Mesodermal cell (in vitro differentiated cells): ENCODE measurements around the gene TSPAN5.

Experiments used
- H3K27ac ChIP-seq: 2 replicates; pipeline ENCODE4 v1.7.0; 2013; ENCODE audit warnings: mild to moderate bottlenecking, low read depth, low read length, moderate library complexity; ENCODE audit not compliant: severe bottlenecking
- H3K36me3 ChIP-seq: 2 replicates; pipeline ENCODE4 v1.7.1; 2013; ENCODE audit warnings: mild to moderate bottlenecking, low read length, moderate library complexity; ENCODE audit not compliant: control insufficient read depth, insufficient read depth
- H3K4me1 ChIP-seq: one replicate; pipeline ENCODE4 v1.7.1; 2013; ENCODE audit warnings: mild to moderate bottlenecking, low read length; ENCODE audit not compliant: insufficient read depth, control insufficient read depth, poor library complexity, severe bottlenecking
- H3K4me3 ChIP-seq: 2 replicates; pipeline ENCODE4 v1.7.0; 2013; ENCODE audit warnings: low read length, control low read depth, mild to moderate bottlenecking; ENCODE audit not compliant: insufficient read depth, poor library complexity, severe bottlenecking; ENCODE audit errors: extremely low read depth
- H3K9me3 ChIP-seq: 2 replicates; pipeline ENCODE4 v1.7.1; 2013; ENCODE audit warnings: mild to moderate bottlenecking, low read length, moderate library complexity; ENCODE audit not compliant: control insufficient read depth
- WGBS, 2 experiments: methylation state at CpG; one replicate each; pipeline ENCODE4 v1.1.5; 2013; ENCODE audit warnings: missing lambda C conversion rate in 2 of 2; ENCODE audit not compliant: insufficient coverage in 2 of 2; 5-methylcytosine and 5-hydroxymethylcytosine counted together

The TSPAN5 gene

GRCh38 chr4:98687876-98688275, 29.5 kb upstream of the TSPAN5 start:
- 100% methylated on average over 1 of the region's 1 CpG; no CpG with 5 or more reads in 1 of the 2 experiments for WGBS, 2 experiments
- H3K36me3 ChIP-seq = no peaks in the 10 kb centered on the region
- peak overlapping the region; percentile 39 for H3K27ac ChIP-seq
- peaks cover 43% of the 10 kb centered on the region for H3K4me1 ChIP-seq
- H3K4me3 ChIP-seq = no peak overlapping the region
- peaks cover 6% of the 10 kb centered on the region for H3K9me3 ChIP-seq

GRCh38 chr4:98686847-98687246, 28.4 kb upstream of the TSPAN5 start:
- H3K4me3 ChIP-seq = no peak overlapping the region
- H3K27ac ChIP-seq = no peak overlapping the region
- no peaks in the 10 kb centered on the region for H3K36me3 ChIP-seq
- WGBS, 2 experiments = 78 to 86% methylated on average over 1 of the region's 1 CpG
- peaks cover 44% of the 10 kb centered on the region for H3K4me1 ChIP-seq
- H3K9me3 ChIP-seq = peaks cover 6% of the 10 kb centered on the region

- Histone ChIP-seq H3K36me3 (no peaks in the 10 kb centered on the region), H3K9me3 (peaks cover 6% of the 10 kb centered on the region), H3K27ac (no peak overlapping the region), H3K4me3 (no peak overlapping the region), H3K4me1 (peaks cover 45% of the 10 kb centered on the region)
- no CpG with 5 or more reads among the region's 3 CpGs for WGBS, 2 experiments
Measured at GRCh38 chr4:98686043-98686707, 27.8 kb upstream of the TSPAN5 start.

GRCh38 chr4:98685225-98686042, 27.0 kb upstream of the TSPAN5 start:
- Histone ChIP-seq H3K36me3 (no peaks in the 10 kb centered on the region), H3K4me1 (peaks cover 51% of the 10 kb centered on the region), H3K9me3 (peaks cover 6% of the 10 kb centered on the region), H3K27ac (no peak overlapping the region), H3K4me3 (no peak overlapping the region)
- WGBS, 2 experiments = 80 to 86% methylated on average over 1 to 2 of the region's 8 CpGs

GRCh38 chr4:98682719-98683118, 24.3 kb upstream of the TSPAN5 start:
- H3K9me3 ChIP-seq = no peaks in the 10 kb centered on the region
- peaks cover 44% of the 10 kb centered on the region for H3K4me1 ChIP-seq
- H3K27ac ChIP-seq = peak overlapping the region; percentile 84
- no peak overlapping the region for H3K4me3 ChIP-seq
- no peaks in the 10 kb centered on the region for H3K36me3 ChIP-seq
- no CpG with 5 or more reads among the region's 2 CpGs for WGBS, 2 experiments

- Histone ChIP-seq H3K4me3 (no peak overlapping the region), H3K9me3 (no peaks in the 10 kb centered on the region), H3K36me3 (no peaks in the 10 kb centered on the region), H3K4me1 (peaks cover 37% of the 10 kb centered on the region), H3K27ac (peak overlapping the region; percentile 46)
Measured at GRCh38 chr4:98680806-98681205, 22.4 kb upstream of the TSPAN5 start.

DNA sequence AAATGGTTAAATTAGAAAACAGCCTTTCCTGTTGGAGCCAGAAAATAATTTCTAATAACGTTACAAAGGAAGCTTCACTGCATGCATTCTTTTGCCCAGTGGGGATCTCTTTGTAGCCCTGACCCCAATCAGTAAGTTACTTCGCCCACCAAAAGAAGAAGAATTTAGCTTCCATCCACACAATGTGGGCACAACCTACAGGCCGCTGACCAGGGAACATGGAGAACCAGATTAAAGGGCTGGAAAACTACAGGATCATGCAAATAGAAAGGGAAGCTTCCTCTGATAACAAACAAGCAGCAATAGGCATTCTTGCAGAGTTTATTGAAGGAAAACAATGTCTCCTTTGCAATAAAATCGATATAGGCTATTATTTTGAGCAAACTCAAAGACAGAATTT, 21.3 kb upstream of the TSPAN5 start:
- WGBS, 2 experiments = 50 to 83% methylated on average over 2 of the region's 4 CpGs
- Histone ChIP-seq H3K4me3 (no peak overlapping the region), H3K36me3 (no peaks in the 10 kb centered on the region), H3K9me3 (no peaks in the 10 kb centered on the region), H3K4me1 (peaks cover 34% of the 10 kb centered on the region), H3K27ac (peak overlapping the region; percentile 39)

DNA sequence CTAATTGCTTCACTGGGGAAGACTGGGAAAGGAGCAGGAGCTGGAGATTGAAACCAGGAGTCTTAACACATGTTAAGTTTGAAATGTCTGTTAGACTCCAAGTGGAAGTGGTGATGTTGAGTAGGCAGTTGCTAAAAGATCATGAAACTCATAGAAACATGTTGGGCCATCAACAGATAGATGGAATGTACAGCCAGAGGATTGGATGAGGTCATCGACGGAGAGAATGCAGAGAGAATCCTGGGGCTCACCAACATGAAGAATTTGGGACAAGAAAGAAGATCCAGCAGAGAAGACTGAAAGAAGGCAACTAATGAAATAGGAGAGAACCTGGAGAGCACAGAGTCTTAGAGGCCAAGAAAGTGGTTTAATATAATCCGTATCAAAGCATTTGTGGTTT, 19.4 kb upstream of the TSPAN5 start:
- Histone ChIP-seq H3K27ac (peak overlapping the region; percentile 33), H3K9me3 (no peaks in the 10 kb centered on the region), H3K4me3 (no peak overlapping the region), H3K36me3 (no peaks in the 10 kb centered on the region), H3K4me1 (peaks cover 27% of the 10 kb centered on the region)
- WGBS, 2 experiments = 86 to 97% methylated on average over 2 of the region's 3 CpGs

DNA sequence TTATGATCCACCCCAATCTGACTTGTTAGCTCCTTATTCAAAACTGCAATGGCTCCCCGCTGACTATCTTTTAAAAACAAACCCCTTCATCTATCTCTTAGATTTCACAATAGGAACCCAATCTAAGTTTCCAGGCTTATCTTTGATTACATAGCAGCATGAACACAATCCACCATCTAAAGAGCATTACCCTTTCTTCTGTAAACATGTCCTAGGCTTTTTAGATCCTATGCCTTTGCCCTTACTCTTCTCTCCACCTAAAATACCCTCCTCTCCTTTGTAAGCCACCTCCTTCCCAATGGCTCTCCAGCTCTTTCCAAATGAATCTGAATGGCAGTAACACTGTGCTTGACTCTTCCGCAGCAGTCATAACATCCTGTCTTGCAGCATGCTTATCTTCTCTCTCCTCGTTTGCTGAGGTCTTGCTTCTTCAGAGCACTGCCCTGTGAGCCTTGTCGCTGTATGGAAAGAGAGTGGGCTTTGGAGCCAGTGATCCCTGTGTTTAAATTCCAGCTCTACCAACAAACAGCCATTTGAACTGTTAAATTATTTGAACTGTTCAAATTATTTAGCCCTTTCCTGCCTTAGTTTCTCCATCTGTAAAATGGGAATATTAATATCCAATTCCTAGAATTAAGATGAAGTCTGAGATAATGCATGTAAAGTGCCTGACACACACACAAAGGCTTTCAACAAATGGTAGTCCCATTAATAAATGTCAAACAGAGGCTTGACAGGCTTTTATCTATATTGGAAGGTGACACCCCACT, 16.2 kb upstream of the TSPAN5 start:
- H3K36me3 ChIP-seq = no peaks in the 10 kb centered on the region
- no peak overlapping the region for H3K4me3 ChIP-seq
- peaks cover 18% of the 10 kb centered on the region for H3K4me1 ChIP-seq
- no peaks in the 10 kb centered on the region for H3K9me3 ChIP-seq
- WGBS, 2 experiments = 64 to 100% methylated on average over 1 to 2 of the region's 4 CpGs
- H3K27ac ChIP-seq = peak overlapping the region; percentile 72

DNA sequence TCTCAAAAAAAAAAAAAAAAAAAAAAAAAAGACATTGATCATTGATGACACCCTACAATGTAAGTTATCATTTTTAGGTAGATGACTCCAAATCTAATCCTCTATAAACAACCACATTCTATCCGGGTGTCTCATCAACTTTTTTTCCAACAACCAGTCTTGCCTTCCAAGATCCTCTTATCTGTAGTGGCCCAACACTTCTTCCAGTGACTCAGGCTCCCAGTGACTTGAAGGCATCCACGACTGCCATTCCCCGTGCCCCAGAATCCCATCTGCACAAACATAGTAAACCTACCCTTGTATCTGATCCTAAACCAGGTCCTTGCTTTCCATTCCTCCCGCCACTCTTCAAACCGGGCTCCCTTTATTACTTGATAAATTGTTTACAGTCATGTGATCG, 15.6 kb upstream of the TSPAN5 start:
- H3K27ac ChIP-seq = peak overlapping the region; percentile 72
- H3K9me3 ChIP-seq = no peaks in the 10 kb centered on the region
- H3K4me1 ChIP-seq = peaks cover 17% of the 10 kb centered on the region
- no peak overlapping the region for H3K4me3 ChIP-seq
- no peaks in the 10 kb centered on the region for H3K36me3 ChIP-seq
- WGBS, 2 experiments = 86 to 90% methylated on average over 4 to 6 of the region's 6 CpGs
